SK-N-SH treated with all-trans-retinoic acid at 6 μM for 48 hours (cell line): ENCODE results near the gene LIME1.
"Not testable (repeated sequence)": the region's sequence is repeated elsewhere in the genome, so short reads cannot be mapped to it uniquely, and the experiment has no call there.

Source experiments
- ARNTL ChIP-seq: fragments of 450-650 bp; formaldehyde crosslinking; IDR thresholded peaks from 2 replicates; pipeline ENCODE4 v1.5.0; 2020; ENCODE audit warnings: low read depth, mild to moderate bottlenecking, moderate library complexity, borderline replicate concordance
- CSDC2 ChIP-seq: fragments of 250-450 bp; sonication (Bioruptor Pico); IDR thresholded peaks from 2 replicates; pipeline ENCODE4 v1.5.0; 2020; ENCODE audit warnings: mild to moderate bottlenecking, moderate library complexity
- ESRRG ChIP-seq: fragments of 250-450 bp; sonication (Bioruptor Pico); IDR thresholded peaks from 2 replicates; pipeline ENCODE4 v1.6.1; 2021; ENCODE audit warnings: mild to moderate bottlenecking
- SNAI2 ChIP-seq: fragments of 250-450 bp; sonication (Bioruptor Pico); IDR thresholded peaks from 2 replicates; pipeline ENCODE4 v1.5.0; 2020; ENCODE audit warnings: mild to moderate bottlenecking, moderate library complexity
- TCF4 ChIP-seq: fragments of 250-450 bp; sonication (Bioruptor Pico); IDR thresholded peaks from 2 replicates; pipeline ENCODE4 v1.8.0; 2021; ENCODE audit warnings: mild to moderate bottlenecking, moderate library complexity, borderline replicate concordance
- TOX ChIP-seq: fragments of 250-450 bp; sonication (Bioruptor Pico); IDR thresholded peaks from 2 replicates; pipeline ENCODE4 v1.8.0; 2021; ENCODE audit warnings: mild to moderate bottlenecking, moderate library complexity, borderline replicate concordance
- ZC3H10 ChIP-seq: fragments of 250-450 bp; sonication (Bioruptor Pico); IDR thresholded peaks from 2 replicates; pipeline ENCODE4 v1.5.1; 2021; ENCODE audit warnings: mild to moderate bottlenecking, moderate library complexity
- ZFP30 ChIP-seq: fragments of 450-650 bp; formaldehyde crosslinking; IDR thresholded peaks from 2 replicates; pipeline ENCODE4 v1.5.0; 2022; ENCODE audit warnings: mild to moderate bottlenecking, moderate library complexity
- TF ChIP-seq, protein P1 (sequence below): fragments of 250-450 bp; sonication (Bioruptor Pico); IDR thresholded peaks from 2 replicates; pipeline ENCODE4 v1.8.0; 2021; ENCODE audit warnings: low read depth, mild to moderate bottlenecking, moderate library complexity, borderline replicate concordance

DNA sequence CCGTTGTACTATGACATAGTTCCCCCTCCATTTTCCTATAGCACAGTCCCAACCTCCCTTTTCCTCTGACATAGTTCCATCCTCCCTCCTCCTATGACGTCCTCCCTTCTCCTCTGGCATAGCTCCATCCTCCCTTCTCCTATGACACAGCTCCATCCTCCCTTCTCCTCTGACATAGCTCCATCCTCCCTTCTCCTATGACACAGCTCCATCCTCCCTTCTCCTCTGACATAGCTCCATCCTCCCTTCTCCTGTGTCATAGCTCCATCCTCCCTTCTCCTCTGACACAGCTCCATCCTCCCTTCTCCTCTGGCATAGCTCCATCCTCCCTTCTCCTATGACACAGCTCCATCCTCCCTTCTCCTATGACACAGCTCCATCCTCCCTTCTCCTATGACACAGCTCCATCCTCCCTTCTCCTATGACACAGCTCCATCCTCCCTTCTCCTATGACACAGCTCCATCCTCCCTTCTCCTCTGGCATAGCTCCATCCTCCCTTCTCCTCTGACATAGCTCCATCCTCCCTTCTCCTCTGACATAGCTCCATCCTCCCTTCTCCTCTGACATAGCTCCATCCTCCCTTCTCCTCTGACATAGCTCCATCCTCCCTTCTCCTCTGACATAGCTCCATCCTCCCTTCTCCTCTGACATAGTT, 13.4 kb upstream of the LIME1 start:
- not testable (repeated sequence) for TF ChIP-seq SNAI2 (CRISPR knock-in tag); TOX (CRISPR knock-in tag); ZFP30 (CRISPR knock-in tag); CSDC2 (CRISPR knock-in tag); TCF4 (CRISPR knock-in tag); ZC3H10 (CRISPR knock-in tag); ARNTL; ESRRG
- TF ChIP-seq, protein P1, sequence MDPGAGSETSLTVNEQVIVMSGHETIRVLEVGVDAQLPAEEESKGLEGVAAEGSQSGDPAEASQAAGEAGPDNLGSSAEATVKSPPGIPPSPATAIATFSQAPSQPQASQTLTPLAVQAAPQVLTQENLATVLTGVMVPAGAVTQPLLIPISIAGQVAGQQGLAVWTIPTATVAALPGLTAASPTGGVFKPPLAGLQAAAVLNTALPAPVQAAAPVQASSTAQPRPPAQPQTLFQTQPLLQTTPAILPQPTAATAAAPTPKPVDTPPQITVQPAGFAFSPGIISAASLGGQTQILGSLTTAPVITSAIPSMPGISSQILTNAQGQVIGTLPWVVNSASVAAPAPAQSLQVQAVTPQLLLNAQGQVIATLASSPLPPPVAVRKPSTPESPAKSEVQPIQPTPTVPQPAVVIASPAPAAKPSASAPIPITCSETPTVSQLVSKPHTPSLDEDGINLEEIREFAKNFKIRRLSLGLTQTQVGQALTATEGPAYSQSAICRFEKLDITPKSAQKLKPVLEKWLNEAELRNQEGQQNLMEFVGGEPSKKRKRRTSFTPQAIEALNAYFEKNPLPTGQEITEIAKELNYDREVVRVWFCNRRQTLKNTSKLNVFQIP (CRISPR knock-in tag): not testable (repeated sequence)
